ENCODE results near the gene DNAJC15.
"Not testable (repeated sequence)": the region's sequence is repeated elsewhere in the genome, so short reads cannot be mapped to it uniquely, and the experiment has no call there.

Gene DNAJC15

GRCh38 chr13:43044720-43045301 lies 21.4 kb downstream of the DNAJC15 start:
- no peak for DNase-seq (ENCODE audit: low spot score)

GRCh38 chr13:43045302-43045773 lies 22.0 kb downstream of the DNAJC15 start:
- DNase-seq (ENCODE audit: low spot score): peak; percentile 74

DNA sequence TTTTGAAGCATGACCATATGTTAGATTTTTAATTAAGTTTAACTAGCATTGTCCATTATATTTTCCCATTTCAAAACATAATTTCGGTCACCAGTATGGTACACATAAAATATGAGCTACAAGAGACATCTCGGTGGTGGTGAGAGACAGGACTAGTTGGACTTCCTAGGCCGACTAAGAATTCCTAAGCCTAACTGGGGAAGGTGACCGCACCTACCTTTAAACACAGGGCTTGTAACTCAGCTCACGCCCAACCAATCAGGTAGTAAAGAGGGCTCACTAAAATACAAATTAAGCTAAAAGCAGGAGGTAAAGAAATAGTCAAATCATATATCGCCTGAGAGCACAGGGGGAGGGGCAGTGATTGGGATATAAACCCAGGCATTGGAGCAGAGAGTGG lies 22.9 kb downstream of the DNAJC15 start:
- no peak for DNase-seq (ENCODE audit: low spot score)

DNA sequence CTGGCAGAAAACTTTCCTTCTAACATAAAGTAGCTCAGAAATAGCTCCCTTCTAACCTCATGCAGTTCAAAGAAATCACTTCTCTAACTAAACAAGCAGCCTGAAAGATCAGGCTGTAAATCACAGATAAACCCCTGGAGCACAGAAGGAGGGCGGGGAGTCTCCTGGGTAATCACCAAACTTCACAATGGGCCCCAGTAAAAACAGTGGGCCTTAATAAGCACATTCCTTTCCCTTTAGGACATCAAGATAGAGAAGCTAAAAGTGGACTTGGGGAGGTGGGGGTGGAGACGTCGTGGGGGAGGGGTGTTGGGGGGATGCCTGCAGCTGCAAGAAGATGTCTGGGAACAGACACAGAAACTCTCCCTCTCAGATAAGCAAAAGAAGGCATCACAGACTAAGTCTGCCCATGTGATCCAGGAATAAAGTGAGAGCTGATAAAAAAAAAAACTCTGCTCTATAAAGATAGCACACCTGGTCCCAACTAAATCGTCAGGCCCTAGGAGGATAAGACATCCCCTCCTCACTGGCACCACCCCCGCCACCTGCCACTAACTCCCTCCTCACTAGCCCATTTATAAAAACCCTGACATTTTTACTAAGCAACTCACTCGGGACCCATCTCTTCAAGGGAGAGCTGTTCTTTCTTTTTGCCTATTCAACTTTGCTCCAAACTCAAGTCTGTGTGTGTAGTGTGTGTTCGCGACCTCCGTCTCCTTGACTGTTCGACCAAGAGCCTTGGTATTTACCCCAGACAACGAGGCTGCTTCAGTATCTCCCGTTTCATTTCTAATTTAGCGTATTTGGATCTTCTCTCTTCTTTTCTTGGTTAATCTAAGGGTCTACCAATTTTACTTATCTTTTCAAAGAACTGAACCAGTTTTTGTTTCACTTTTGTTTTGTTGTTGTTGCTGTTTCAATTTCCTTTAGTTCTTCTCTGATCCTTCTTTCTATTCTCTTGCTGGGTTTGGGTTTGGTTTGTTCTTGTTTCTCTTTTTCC lies 31.7 kb downstream of the DNAJC15 start:
- DNase-seq (ENCODE audit: low spot score): peak; percentile 60

GRCh38 chr13:43057653-43058317 lies 34.4 kb downstream of the DNAJC15 start:
- peak; percentile 52 for DNase-seq (ENCODE audit: low spot score)

DNA sequence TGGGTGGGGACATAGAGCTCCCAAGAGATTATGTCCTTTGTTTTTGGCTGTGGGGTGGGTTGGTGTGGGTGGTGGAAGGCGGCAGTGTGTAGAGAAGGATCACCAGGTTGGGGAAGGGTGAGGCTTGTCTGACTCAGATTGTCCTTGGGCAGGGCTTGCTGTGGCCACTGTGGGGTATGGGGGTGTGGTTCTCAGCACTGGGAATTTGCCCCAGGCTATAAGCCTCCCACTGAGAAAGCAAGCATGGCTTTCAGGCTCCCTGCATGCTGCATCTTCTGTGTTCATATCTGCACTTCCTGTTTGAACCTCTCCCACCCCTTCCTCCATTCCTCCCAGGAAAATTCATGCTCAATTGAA lies 34.9 kb downstream of the DNAJC15 start:
- DNase-seq (ENCODE audit: low spot score): no peak

- no peak for DNase-seq (ENCODE audit: low spot score)
Measured at GRCh38 chr13:43058831-43059230, 35.4 kb downstream of the DNAJC15 start.

- DNase-seq (ENCODE audit: low spot score): not testable (repeated sequence)
Measured at GRCh38 chr13:43059779-43060178, 36.4 kb downstream of the DNAJC15 start.

DNA sequence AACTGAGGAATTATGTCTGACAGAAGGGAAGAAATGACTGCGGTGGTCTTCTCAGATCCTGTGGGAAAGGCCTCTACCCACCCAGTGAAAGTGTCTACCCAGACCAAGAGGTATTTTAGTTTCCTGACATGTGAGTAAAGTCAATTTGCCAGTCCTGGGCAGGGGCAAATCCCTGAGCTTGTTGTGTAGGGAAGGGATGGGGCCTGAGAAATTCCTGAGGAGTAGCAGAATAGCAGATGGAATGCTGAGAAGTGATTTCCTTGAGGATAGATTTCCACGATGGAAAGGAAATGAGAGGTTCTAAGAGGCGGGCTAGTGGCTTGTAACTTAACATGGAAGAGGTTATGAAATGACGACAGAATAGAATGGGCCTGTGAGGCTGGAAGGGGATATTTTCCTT lies 37.4 kb downstream of the DNAJC15 start:
- DNase-seq (ENCODE audit: low spot score): not testable (repeated sequence)

DNA sequence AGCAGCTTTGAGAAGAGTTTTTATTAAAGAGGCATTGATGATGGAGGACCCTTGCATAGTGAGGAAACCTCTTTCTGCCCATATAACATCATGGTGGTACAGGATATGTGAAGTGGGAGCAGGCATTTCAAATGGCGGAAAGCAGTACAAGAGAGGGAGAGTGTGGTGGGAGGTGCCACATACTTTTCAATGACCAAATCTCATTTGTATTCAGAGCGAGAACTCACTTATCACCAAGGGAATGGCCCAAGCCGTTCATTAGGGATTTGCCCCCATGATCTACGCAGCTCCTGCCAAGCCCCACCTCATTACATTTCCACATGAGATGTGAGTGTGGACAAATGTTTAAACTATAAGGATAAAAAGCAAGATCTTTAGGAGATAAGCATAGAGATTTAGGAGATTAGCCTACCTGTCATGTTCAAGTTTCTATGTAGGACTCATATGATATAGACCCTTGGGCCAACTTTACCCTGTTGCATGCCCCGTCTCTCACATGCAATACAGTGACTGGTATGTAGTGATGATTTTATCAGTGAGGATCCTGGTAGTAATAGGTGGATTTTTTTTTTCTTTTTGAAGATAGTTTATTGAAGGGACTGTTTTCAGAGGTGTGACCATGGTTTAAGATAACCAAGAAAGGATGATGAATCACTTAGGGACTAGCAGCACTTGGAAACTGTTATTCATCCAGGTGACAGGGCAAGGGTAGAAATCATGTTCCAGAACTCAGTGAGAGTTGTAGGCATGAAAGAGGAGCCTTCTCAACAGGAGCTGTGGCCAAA lies 38.3 kb downstream of the DNAJC15 start:
- no peak for DNase-seq (ENCODE audit: low spot score)

GRCh38 chr13:43071824-43072223 lies 48.4 kb downstream of the DNAJC15 start:
- no peak for DNase-seq (ENCODE audit: low spot score)

DNA sequence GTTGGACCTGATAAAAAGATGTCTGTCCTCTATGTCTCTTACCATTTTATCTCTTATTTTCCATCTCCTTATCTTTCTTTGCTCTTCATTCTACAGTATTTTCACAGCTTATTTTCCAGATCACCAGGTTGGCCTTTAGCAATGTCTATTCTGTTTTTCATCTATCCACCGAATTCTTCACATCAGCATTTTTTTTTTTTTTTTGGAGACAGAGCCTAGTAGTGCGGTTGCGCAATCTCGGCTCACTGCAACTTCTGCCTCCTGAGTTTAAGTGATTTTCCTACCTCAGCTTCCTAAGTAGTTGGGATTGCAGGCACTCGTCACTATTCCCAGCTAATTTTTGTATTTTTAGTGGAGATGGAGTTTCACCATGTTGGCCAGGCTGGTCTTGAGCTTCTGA lies 49.0 kb downstream of the DNAJC15 start:
- no peak for DNase-seq (ENCODE audit: low spot score)

- no peak for DNase-seq (ENCODE audit: low spot score)
Measured at GRCh38 chr13:43074824-43075510, 51.6 kb downstream of the DNAJC15 start.

DNA sequence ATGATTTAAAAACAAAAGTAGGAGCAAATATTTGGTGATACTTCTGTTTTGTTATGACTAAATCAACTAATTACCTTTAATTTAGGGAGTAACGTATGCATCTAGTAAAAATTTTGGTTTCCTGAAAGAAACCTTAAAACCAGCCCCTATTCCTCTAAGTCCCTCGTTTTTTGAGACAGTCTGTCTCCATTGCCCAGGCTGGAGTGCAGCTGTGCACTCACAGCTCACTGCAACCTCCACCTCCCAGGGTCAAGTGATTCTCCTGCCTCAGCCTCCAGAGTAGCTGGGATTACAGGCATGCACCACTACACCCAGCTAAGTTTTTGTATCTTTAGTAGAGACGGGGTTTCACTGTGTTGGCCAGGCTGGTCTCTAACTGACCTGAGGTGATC lies 52.1 kb downstream of the DNAJC15 start:
- DNase-seq (ENCODE audit: low spot score): not testable (repeated sequence)

GRCh38 chr13:43077046-43077445 lies 53.7 kb downstream of the DNAJC15 start:
- no peak for DNase-seq (ENCODE audit: low spot score)

DNA sequence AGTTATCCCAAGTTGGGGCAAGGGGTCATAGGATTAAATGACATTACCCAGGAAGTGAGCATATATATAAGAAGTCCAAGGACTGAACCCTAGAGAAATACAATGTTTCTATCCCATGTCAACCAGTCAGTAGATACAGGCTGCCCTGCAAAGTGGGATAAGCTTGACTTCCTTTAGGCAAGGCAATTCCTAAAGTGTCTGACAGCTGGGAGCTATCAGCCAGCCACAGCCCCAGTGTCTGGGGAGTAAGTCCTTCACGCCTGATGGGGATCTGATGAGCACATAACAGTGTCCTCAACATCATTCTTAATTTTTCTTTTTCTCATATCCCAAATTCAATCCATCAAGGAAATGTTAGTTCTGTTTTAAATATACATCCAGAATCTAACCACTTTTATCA lies 54.1 kb downstream of the DNAJC15 start:
- no peak for DNase-seq (ENCODE audit: low spot score)

DNA sequence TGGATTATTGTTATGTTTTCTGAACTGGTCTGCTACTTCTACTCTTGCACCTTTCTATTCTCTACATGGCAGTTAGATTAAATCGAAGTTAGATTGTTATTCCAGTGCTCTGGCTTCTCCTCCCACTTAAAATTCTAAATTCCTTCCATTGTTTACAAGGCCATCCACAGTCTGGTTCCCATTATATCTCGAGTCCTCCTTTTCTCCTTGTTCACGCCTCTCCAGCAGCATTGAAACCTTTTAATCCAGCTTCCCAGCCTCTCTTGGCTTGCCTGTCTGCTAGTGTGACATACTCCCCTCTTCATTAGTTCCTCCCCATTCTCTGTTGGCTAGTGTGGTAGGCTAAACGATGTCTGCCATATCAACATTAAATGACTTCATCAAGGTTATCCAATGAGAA lies 54.5 kb downstream of the DNAJC15 start:
- no peak for DNase-seq (ENCODE audit: low spot score)

- no peak for DNase-seq (ENCODE audit: low spot score)
Measured at GRCh38 chr13:43078399-43078798, 55.0 kb downstream of the DNAJC15 start.

- no peak for DNase-seq (ENCODE audit: low spot score)
Measured at GRCh38 chr13:43079392-43079931, 56.1 kb downstream of the DNAJC15 start.

DNA sequence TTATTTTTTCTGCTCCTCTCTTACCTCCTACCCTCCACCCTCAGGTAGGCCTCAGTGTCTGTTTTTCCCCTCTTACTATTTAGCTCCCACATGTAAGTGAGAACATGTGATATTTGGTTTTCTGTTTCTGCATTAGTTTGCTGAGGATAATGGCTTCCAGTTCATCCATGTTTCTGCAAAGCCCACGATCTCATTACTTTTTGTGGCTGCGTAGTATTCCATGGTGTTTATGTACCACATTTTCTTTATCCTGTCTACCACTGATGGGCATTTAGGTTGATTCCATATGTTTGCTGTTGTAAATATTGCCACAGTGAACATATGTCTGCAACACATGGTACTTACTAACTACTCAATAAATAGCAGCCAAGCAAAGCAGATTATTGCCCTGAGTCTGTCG lies 56.8 kb downstream of the DNAJC15 start:
- no peak for DNase-seq (ENCODE audit: low spot score)

- no peak for DNase-seq (ENCODE audit: low spot score)
Measured at GRCh38 chr13:43081866-43082265, 58.5 kb downstream of the DNAJC15 start.
